Tibial nerve (tissue), 4 donors: ENCODE data around the gene NPIPB4. TPM values are rescaled to one million over a fixed set of nuclear protein-coding genes. Genes with fewer than 3 reads are reported as not detected.

Experiments used
- small RNA-seq: library from RNA; depleted of rRNA; stranded (forward); fragments of <200 nt; gene quantifications from one replicate; pipeline ENCODE3, GENCODE V24; 2016
- total RNA-seq, 4 donors: library from RNA; depleted of rRNA; stranded (reverse); fragments of >200 nt; gene quantifications; one replicate each; pipeline ENCODE4 v1.1.0, GENCODE V29; 2016

The NPIPB4 gene
- total RNA-seq, 4 donors from 2014 or later = 72.4 to 127 (median 99.6) TPM

Small RNA genes lying within 50 kb of the gene (small RNA-seq; reads per million reads assigned to genes)
- not detected for gene AC092375.3

Other genes with a start within 250 kb of the NPIPB4 start
- 1 to 10 TPM in 3 of 4 donors, under 1 TPM in 1; 0.60 to 3.3 (median 1.8) TPM for gene IGSF6, start 205.1 kb downstream of the NPIPB4 start, total RNA-seq
- 1 to 10 TPM in 1 of 4 donors, under 1 TPM in 2, not detected in 1; 0.39 to 1.3 (median 0.90) TPM for gene OTOA, start 193.8 kb downstream of the NPIPB4 start, total RNA-seq
- 100 to 1,000 TPM in 3 of 4 donors, 10 to 100 TPM in 1; 95.1 to 110 (median 110) TPM for gene UQCRC2, start 95.6 kb upstream of the NPIPB4 start, total RNA-seq
- gene PDZD9, start 143.4 kb upstream of the NPIPB4 start, total RNA-seq = not detected
- 10 to 100 TPM; 19.3 to 33.6 (median 26.0) TPM for gene MOSMO, start 150.4 kb upstream of the NPIPB4 start, total RNA-seq
- 1 to 10 TPM in 1 of 4 donors, not detected in 3; 2.0 TPM for gene VWA3A, start 234.8 kb upstream of the NPIPB4 start, total RNA-seq